Neutrophil (primary cell): Measurements from ENCODE around the gene ERCC4.

Experiments
- H3K27ac ChIP-seq: fragments of 200-600 bp; sonication (generic); 2 replicates; pipeline ENCODE4 v1.5.1; 2016; ENCODE audit warnings: mild to moderate bottlenecking, moderate library complexity
- H3K27me3 ChIP-seq: fragments of 200-600 bp; sonication (generic); 2 replicates; pipeline ENCODE4 v1.6.0; 2016; ENCODE audit warnings: mild to moderate bottlenecking
- H3K36me3 ChIP-seq: fragments of 200-600 bp; sonication (generic); 2 replicates; pipeline ENCODE4 v1.5.1; 2017
- H3K4me1 ChIP-seq, 2 experiments: fragments of 200-600 bp in 1 of 2; sonication (generic) in 1 of 2; 1 replicate in 1 of 2; 2 replicates in 1 of 2; pipeline versions ENCODE4 v1.5.1 to v1.6.1; 2013 to 2016; ENCODE audit warnings: low read depth in 1 of 2, low read length in 1 of 2, mild to moderate bottlenecking in 1 of 2, moderate library complexity in 1 of 2; ENCODE audit not compliant: control insufficient read depth in 1 of 2, insufficient read depth in 1 of 2
- H3K4me3 ChIP-seq, 2 experiments: fragments of 200-600 bp in 1 of 2; sonication (generic) in 1 of 2; 1 replicate in 1 of 2; 2 replicates in 1 of 2; pipeline ENCODE4 v1.5.1; 2013 to 2016; ENCODE audit warnings: low read depth in 1 of 2, low read length in 1 of 2, mild to moderate bottlenecking in 1 of 2, moderate library complexity in 1 of 2
- H3K9me3 ChIP-seq: fragments of 200-600 bp; sonication (generic); 2 replicates; pipeline ENCODE4 v1.5.1; 2016
- TF ChIP-seq, protein P1 (sequence below): fragments of 200-600 bp; sonication (generic); IDR thresholded peaks from 2 replicates; pipeline ENCODE4 v1.5.1; 2016; ENCODE audit warnings: antibody characterized with exemption

The ERCC4 gene

DNA sequence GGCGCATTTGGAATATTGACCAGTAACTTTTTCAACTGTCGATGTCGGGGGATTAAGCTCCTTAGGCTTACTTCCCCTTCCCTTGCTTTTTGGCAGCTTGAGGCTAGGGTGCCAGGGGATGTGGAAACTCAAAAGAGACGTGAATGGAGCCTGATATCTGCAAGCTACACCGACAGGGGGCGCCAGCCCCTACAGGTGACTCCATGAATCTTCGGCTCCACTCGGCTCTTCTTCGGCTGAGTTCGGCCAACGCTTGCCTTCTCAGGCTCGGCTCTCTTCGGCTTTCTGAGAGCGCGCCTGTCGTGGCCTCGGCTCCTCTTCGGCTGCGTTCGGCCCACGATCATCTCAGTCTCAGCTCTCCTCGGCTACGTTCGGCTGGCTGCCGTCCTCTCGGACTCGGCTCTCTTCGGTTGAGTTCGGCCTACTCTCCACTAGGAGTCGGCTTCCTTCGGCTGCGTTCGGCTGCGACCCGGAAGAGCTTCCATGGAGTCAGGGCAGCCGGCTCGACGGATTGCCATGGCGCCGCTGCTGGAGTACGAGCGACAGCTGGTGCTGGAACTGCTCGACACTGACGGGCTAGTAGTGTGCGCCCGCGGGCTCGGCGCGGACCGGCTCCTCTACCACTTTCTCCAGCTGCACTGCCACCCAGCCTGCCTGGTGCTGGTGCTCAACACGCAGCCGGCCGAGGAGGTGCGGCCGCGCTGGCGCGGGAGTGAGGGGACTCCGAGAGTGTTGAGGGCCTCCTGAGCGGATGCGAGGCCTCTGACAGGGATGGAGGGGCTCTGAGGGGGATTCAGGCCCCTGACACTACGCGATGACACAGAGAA lies at the start of gene ERCC4:
Gene ERCC4, plus strand, starts transcription at position 472 of the 827 bp plus-strand sequence. Its CDS starts 12 bp downstream, at position 484.
- Histone ChIP-seq H3K27me3 (peaks cover 20% of the 10 kb centered on the region), H3K36me3 (no peaks in the 10 kb centered on the region), H3K4me3 (peak within 1 kb of the TSS; percentile 63 to 75), H3K9me3 (no peaks in the 10 kb centered on the region), H3K27ac (peak within 1 kb of the TSS; percentile 67), H3K4me1 (peaks cover 12 to 13% of the 10 kb centered on the region in 2 experiments)
- TF ChIP-seq, protein P1, sequence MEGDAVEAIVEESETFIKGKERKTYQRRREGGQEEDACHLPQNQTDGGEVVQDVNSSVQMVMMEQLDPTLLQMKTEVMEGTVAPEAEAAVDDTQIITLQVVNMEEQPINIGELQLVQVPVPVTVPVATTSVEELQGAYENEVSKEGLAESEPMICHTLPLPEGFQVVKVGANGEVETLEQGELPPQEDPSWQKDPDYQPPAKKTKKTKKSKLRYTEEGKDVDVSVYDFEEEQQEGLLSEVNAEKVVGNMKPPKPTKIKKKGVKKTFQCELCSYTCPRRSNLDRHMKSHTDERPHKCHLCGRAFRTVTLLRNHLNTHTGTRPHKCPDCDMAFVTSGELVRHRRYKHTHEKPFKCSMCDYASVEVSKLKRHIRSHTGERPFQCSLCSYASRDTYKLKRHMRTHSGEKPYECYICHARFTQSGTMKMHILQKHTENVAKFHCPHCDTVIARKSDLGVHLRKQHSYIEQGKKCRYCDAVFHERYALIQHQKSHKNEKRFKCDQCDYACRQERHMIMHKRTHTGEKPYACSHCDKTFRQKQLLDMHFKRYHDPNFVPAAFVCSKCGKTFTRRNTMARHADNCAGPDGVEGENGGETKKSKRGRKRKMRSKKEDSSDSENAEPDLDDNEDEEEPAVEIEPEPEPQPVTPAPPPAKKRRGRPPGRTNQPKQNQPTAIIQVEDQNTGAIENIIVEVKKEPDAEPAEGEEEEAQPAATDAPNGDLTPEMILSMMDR, result peak; percentile 82

DNA sequence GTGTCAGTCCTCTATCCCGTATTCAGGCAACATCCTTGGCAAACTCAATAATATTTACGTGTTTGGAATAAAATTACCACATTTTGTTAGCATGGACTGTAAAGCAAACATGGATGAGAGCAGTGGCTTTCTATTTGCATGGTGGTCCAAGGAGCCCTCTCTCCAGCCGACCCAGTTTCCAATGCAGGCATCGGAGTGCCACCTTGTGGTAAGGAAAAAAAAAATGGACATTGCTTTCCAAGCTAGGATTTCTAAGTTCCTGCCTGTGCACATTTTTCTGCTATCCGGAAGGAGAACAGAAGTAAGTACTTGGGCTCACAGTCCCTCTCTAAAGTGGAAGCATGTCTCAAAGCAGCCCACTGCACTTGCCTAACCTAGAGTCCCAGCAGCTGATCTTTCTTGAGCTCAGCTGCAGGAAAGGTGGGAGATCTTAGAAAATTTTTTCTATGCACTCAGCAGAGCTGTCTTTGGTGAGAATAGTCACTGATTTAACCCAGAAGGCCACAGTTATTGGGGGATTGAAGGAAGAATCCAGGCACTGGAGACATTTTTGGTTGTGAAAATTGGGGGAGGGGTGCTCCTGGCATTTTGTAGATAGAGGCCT lies 46.0 kb upstream of the ERCC4 start:
- H3K4me1 ChIP-seq, result no peaks in the 10 kb centered on the region
- peaks cover 22% of the 10 kb centered on the region for H3K27me3 ChIP-seq
- no peak overlapping the region for H3K4me3 ChIP-seq
- H3K27ac ChIP-seq, result no peak overlapping the region
- no peaks in the 10 kb centered on the region for H3K36me3 ChIP-seq
- H3K9me3 ChIP-seq, result no peaks in the 10 kb centered on the region
- TF ChIP-seq, protein P1, result no peak

DNA sequence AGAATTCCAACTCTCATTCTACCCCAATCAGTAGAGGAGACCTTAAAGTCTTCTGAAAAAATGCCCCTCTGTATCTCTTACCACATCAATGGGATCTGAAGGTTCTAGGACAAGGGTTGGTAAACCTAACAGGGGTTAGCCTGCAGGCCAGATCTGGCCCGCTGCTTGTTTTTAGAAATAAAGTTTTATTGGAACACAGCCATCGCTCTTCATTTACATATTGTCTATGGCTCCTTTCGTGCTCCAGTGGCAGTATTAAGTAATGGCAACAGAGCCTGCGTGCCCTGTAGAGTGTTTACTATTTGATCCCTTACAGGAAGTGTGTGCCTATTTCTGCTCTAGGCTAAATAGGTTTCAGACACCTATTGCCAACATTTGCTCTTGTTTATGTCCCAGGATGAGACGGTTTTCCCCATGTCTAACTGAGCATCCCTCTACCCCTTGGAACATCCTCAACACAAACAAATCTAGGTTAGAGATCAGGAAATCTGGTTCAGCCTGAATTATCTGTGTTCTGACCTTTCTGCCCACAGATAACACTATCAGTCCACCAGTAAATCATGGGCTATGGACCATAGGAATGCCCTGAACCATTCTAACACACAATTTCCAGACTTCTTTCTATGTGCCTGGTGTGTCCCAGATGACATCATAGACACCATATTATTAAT lies 44.2 kb upstream of the ERCC4 start:
- H3K4me1 ChIP-seq, result no peaks in the 10 kb centered on the region
- H3K27ac ChIP-seq, result no peak overlapping the region
- TF ChIP-seq, protein P1, result no peak
- no peaks in the 10 kb centered on the region for H3K36me3 ChIP-seq
- H3K9me3 ChIP-seq, result no peaks in the 10 kb centered on the region
- H3K27me3 ChIP-seq, result peaks cover 22% of the 10 kb centered on the region
- H3K4me3 ChIP-seq, result no peak overlapping the region

DNA sequence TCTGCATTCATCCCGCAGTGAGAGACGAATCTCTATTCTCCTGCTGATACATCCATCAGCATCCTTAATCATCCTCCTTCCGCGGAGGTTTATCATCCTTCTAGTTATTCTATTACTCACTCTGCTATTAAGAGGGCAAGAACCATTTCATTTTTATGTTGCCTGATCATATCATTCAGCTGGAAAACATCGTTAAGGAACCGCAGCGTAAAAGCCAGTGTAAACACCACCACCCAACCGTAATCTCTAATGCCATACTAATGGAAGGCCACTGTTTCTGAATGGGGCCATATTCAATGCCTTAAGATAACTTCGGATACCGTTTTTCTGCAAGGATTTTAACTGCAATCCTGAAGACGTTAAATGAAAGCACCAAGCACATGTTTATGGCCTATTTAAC lies 36.7 kb upstream of the ERCC4 start:
- Histone ChIP-seq H3K27me3 (no peaks in the 10 kb centered on the region), H3K4me3 (no peak overlapping the region), H3K36me3 (no peaks in the 10 kb centered on the region), H3K4me1 (no peaks in the 10 kb centered on the region), H3K9me3 (no peaks in the 10 kb centered on the region), H3K27ac (no peak overlapping the region)
- TF ChIP-seq, protein P1, result no peak

DNA sequence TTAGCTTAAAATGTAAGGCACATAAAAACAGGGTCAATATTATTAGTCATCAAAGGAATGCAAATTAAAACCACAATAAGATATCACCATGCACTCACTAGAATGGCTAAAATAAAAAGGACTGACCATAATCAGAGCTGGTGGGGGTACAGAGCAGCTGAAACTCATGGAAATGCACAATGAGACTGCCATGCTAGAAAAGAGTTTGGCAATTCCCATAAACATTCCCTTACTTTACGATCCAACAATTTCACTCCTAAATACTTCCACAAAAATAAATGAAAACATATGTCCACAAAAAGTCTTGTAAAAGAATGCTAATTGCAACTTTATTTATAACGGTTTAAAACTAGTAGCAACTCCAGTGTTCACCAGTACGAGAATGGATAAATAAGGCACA lies 36.1 kb upstream of the ERCC4 start:
- H3K36me3 ChIP-seq, result no peaks in the 10 kb centered on the region
- no peak overlapping the region for H3K4me3 ChIP-seq
- no peaks in the 10 kb centered on the region for H3K4me1 ChIP-seq
- no peak overlapping the region for H3K27ac ChIP-seq
- H3K9me3 ChIP-seq, result no peaks in the 10 kb centered on the region
- TF ChIP-seq, protein P1, result no peak
- H3K27me3 ChIP-seq, result no peaks in the 10 kb centered on the region
